PC-3 (cell line): ENCODE results near the gene ING3.

Experiments used
- CTCF ChIP-seq: fragments of 300-600 bp; sonication (generic); conservative IDR thresholded peaks from 2 replicates; pipeline ENCODE4 v1.5.1; 2017; ENCODE audit warnings: antibody characterized with exemption, low read depth, mild to moderate bottlenecking, low read length
- EZH2 ChIP-seq: fragments of 300-600 bp; sonication (generic); IDR thresholded peaks from one replicate; pipeline ENCODE4 v1.6.1; 2017; ENCODE audit warnings: antibody characterized with exemption, mild to moderate bottlenecking, low read length; ENCODE audit not compliant: unreplicated experiment
- EZH2phosphoT487 ChIP-seq: fragments of 300-600 bp; sonication (generic); IDR thresholded peaks from 2 replicates; pipeline ENCODE4 v1.6.1; 2018; ENCODE audit warnings: mild to moderate bottlenecking, antibody characterized with exemption, low read length, borderline replicate concordance

GRCh38 chr7:120949393-120949911, 1.1 kb upstream of the ING3 start:
- TF ChIP-seq CTCF (no peak), EZH2 (no peak), EZH2phosphoT487 (no peak)
